ENCODE measurements around the gene RAG2. TPM values are rescaled to one million over a fixed set of nuclear protein-coding genes. Genes with fewer than 3 reads are reported as not detected.

The RAG2 gene
- total and polyA plus RNA-seq, 2 experiments from 2014 or later, result not detected

- H3K9me3 Mint-ChIP-seq, result no peaks in the 10 kb centered on the region; the same call in 2 of the 3 replicates
- H3K27me3 Mint-ChIP-seq (ENCODE audit: insufficient read depth, low read depth, poor library complexity), result no peaks in the 10 kb centered on the region
- no peak for ATAC-seq
- H3K4me1 Mint-ChIP-seq, result no peaks in the 10 kb centered on the region
- no peak overlapping the region; the same call in 1 of the 2 replicates for H3K27ac Mint-ChIP-seq
- Histone ChIP-seq H2AFZ (no peak overlapping the region), H4K20me1 (replicated peaks; ENCODE audit: insufficient read depth) (no peaks in the 10 kb centered on the region), H3K4me3 (no peak overlapping the region), H3K4me2 (no peak overlapping the region), H3K36me3 (ENCODE audit: insufficient read depth) (no peaks in the 10 kb centered on the region), H3K79me2 (replicated peaks; ENCODE audit: insufficient read depth) (no peaks in the 10 kb centered on the region), H3K9me2 (ENCODE audit: insufficient read depth) (no peaks in the 10 kb centered on the region), H3K27ac (ENCODE audit: low read depth) (no peak overlapping the region), H3K4me1 (ENCODE audit: insufficient read depth) (no peaks in the 10 kb centered on the region), H3K27me3 (ENCODE audit: insufficient read depth) (no peaks in the 10 kb centered on the region), H3F3A (replicated peaks; ENCODE audit: low read depth) (no peaks in the 10 kb centered on the region)
- TF ChIP-seq POLR2AphosphoS5 (IDR thresholded peaks at IDR 0.05; ENCODE audit: low read depth) (no peak), EZH2 (IDR thresholded peaks at IDR 0.05; ENCODE audit: low read depth, unreplicated experiment) (no peak), ZNF462 (CRISPR knock-in tag; IDR thresholded peaks at IDR 0.05) (no peak), REST (IDR thresholded peaks at IDR 0.05; ENCODE audit: unreplicated experiment) (no peak), STAT1 (IDR thresholded peaks at IDR 0.05; ENCODE audit: unreplicated experiment) (no peak), CREB1 (CRISPR knock-in tag; IDR thresholded peaks at IDR 0.05; ENCODE audit: low read depth) (no peak), NANOG (IDR thresholded peaks at IDR 0.05; ENCODE audit: borderline replicate concordance) (no peak), ZNF114 (CRISPR knock-in tag; IDR thresholded peaks at IDR 0.05) (no peak), CTCF (conservative IDR thresholded peaks at IDR 0.05; ENCODE audit: low read depth in 2 of 2) (no peak), EZH2phosphoT487 (IDR thresholded peaks at IDR 0.05; ENCODE audit: unreplicated experiment) (no peak), JUNB (IDR thresholded peaks at IDR 0.05; ENCODE audit: unreplicated experiment) (no peak), ETS1 (IDR thresholded peaks at IDR 0.05) (no peak)
- no peak overlapping the region for H3K4me3 Mint-ChIP-seq
- no peak for DNase-seq (ENCODE audit: low spot score)
- no peaks in the 10 kb centered on the region; the same call in 1 of the 3 replicates for H3K36me3 Mint-ChIP-seq (ENCODE audit: low read depth)
Observed at GRCh38 chr11:36635066-36635862, 37.2 kb upstream of the RAG2 start.
